Measurements from ENCODE around the gene C3orf20. TPM values are rescaled to one million over a fixed set of nuclear protein-coding genes. Genes with fewer than 3 reads are reported as not detected.

C3orf20 gene
- total and polyA plus RNA-seq, 2 of the 4 experiments (the other 2 are of a cell fraction): not detected

DNA sequence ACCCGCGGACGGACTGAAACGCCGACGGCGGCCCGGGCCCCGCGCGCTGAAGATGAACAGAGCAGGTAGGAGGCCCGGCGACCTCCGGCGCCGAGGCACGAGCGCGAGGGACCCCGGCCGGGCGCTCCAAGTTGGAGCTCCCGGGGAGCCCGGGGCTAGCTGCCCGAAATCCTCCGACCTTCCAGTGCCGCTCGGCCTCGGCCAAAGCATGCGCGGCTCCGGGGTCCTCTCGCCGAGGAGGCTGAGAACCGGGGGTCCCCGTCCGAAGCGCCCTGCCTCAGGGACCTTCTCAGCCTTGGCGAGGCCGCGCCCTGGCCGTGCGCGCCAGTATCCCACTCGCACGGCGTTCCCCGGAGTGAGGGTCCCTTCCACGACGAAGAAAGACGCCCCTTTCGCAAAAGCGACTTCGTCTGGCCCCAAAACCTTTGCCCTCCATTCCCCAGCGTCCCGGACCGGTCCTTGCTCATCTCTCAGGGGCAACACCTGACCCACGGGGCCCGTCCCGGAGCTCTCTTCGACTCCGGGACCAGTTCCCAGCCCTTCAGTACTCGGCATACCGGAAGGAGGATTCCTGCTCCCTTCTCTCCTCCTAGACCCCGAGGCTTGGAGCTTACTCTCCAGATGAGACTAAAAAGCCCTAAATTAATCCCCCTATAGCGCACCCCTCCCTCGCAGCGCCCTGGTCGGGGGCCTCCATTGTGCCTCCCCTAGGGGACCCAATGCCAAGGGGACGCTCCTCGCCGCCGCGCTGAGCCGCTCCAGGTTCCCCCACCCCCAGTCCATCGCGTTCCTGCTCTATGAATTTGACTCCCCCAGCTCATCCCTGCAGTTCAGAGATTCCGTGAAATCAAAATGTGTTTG lies 136.1 kb downstream of the C3orf20 start (continued):
- no peak for TF ChIP-seq POLR2A (IDR thresholded peaks at IDR 0.05; ENCODE audit: low read depth, low read length)

GRCh38 chr3:14811684-14812083 lies 136.7 kb downstream of the C3orf20 start:
- peaks cover 38% of the 10 kb centered on the region for H3K27me3 ChIP-seq (ENCODE audit: control insufficient read depth, insufficient read depth, low read length)
- H3K56ac ChIP-seq (ENCODE audit: extremely low read depth, insufficient read depth, low read length): no peak overlapping the region
- dilution Hi-C loops (cut with HindIII; ENCODE audit: low sequenced_read_pairs, unreplicated experiment): no loop called here
- in situ Hi-C loops (cut with MboI; ENCODE audit: low sequenced_read_pairs): no loop called here
- no peak overlapping the region for H3K14ac ChIP-seq (replicated peaks; ENCODE audit: low read depth, low read length)
- H3K27ac ChIP-seq (ENCODE audit: insufficient read depth, low read length): no peak overlapping the region
- no peak overlapping the region for H2AFZ ChIP-seq (replicated peaks; ENCODE audit: low read length, poor library complexity)
- H3K18ac ChIP-seq (ENCODE audit: low read depth, low read length): no peak overlapping the region
- H3K9me3 ChIP-seq (ENCODE audit: control insufficient read depth, insufficient read depth, low read length): no peaks in the 10 kb centered on the region
- ChIA-PET POLR2A (ENCODE audit: unreplicated experiment) (interaction anchor here (0.6 kb wide), 1 partner anchor 28 kb away, joined by 3 read pairs; no protein-coding TSS in a partner anchor), CTCF (no interaction called here)
- H3K4me2 ChIP-seq (ENCODE audit: low read depth, low read length): no peak overlapping the region
- H4K91ac ChIP-seq (ENCODE audit: insufficient read depth, low read depth, low read length): no peak overlapping the region
- WGBS, 2 experiments (ENCODE audit: extremely low coverage in 2 of 2, insufficient read length in 1 of 2): no CpG with 5 or more reads among the region's 7 CpGs
- no peak overlapping the region for H4K8ac ChIP-seq (ENCODE audit: low read depth in 2 of 2, low read length in 2 of 2)
- DNase-seq (no peak), ATAC-seq (ENCODE audit: low read depth) (no peak)
- H2BK20ac ChIP-seq (ENCODE audit: low read depth, low read length): no peak overlapping the region
- H2BK5ac ChIP-seq (ENCODE audit: low read depth, low read length, poor library complexity, severe bottlenecking): no peak overlapping the region
- intact Hi-C loops (cut with micrococcal nuclease): no loop called here
- no peak for TF ChIP-seq MAZ (IDR thresholded peaks at IDR 0.05; ENCODE audit: borderline replicate concordance, low read depth, low read length)
- no peak for TF ChIP-seq RAD21 (IDR thresholded peaks at IDR 0.05; ENCODE audit: low read length)
- no peak for TF ChIP-seq POLR2A (IDR thresholded peaks at IDR 0.05; ENCODE audit: low read depth, low read length)
- TF ChIP-seq MAFK (IDR thresholded peaks at IDR 0.05; ENCODE audit: low read depth, low read length): no peak
- TF ChIP-seq, protein P1, sequence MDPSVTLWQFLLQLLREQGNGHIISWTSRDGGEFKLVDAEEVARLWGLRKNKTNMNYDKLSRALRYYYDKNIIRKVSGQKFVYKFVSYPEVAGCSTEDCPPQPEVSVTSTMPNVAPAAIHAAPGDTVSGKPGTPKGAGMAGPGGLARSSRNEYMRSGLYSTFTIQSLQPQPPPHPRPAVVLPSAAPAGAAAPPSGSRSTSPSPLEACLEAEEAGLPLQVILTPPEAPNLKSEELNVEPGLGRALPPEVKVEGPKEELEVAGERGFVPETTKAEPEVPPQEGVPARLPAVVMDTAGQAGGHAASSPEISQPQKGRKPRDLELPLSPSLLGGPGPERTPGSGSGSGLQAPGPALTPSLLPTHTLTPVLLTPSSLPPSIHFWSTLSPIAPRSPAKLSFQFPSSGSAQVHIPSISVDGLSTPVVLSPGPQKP (IDR thresholded peaks at IDR 0.05; ENCODE audit: borderline replicate concordance, low read depth, low read length): no peak
- TF ChIP-seq MXI1 (IDR thresholded peaks at IDR 0.05; ENCODE audit: borderline replicate concordance, low read depth, low read length): no peak
- TF ChIP-seq RCOR1 (IDR thresholded peaks at IDR 0.05; ENCODE audit: insufficient replicate concordance, low read length): no peak
- TF ChIP-seq SMC3 (IDR thresholded peaks at IDR 0.05; ENCODE audit: low read depth, low read length): no peak
- no peaks in the 10 kb centered on the region for H3K9me1 ChIP-seq (ENCODE audit: insufficient read depth, low read length)
- H3K23ac ChIP-seq (ENCODE audit: low read depth, low read length): no peak overlapping the region
- no peaks in the 10 kb centered on the region for H3K36me3 ChIP-seq (ENCODE audit: control insufficient read depth, insufficient read depth, low read length)
- H3K9ac ChIP-seq (ENCODE audit: low read depth, low read length): no peak overlapping the region
- no peak overlapping the region for H2BK15ac ChIP-seq (ENCODE audit: low read depth, low read length)
- no peaks in the 10 kb centered on the region for H3K79me1 ChIP-seq (ENCODE audit: low read depth in 1 of 2, low read length in 2 of 2)
- no peak overlapping the region for H2AK5ac ChIP-seq (ENCODE audit: low read depth, low read length)
- H4K5ac ChIP-seq (ENCODE audit: low read depth, low read length): no peak overlapping the region
- BruUV-seq (replicated peaks): no TSS peak
- H3K4me1 ChIP-seq (ENCODE audit: control insufficient read depth, insufficient read depth, low read length): no peaks in the 10 kb centered on the region
- no peak overlapping the region for H3K4ac ChIP-seq (ENCODE audit: low read depth, low read length)
- H2AK9ac ChIP-seq (replicated peaks; ENCODE audit: low read depth, low read length, poor library complexity): no peak overlapping the region
- no peak overlapping the region for H2BK120ac ChIP-seq (ENCODE audit: low read depth, low read length)
- no peaks in the 10 kb centered on the region for H4K20me1 ChIP-seq (ENCODE audit: insufficient read depth, low read length)
- H3K4me3 ChIP-seq (ENCODE audit: insufficient read depth, low read depth, low read length): no peak overlapping the region
